ENCODE results near the gene ATM.

- TF ChIP-seq, protein P1, sequence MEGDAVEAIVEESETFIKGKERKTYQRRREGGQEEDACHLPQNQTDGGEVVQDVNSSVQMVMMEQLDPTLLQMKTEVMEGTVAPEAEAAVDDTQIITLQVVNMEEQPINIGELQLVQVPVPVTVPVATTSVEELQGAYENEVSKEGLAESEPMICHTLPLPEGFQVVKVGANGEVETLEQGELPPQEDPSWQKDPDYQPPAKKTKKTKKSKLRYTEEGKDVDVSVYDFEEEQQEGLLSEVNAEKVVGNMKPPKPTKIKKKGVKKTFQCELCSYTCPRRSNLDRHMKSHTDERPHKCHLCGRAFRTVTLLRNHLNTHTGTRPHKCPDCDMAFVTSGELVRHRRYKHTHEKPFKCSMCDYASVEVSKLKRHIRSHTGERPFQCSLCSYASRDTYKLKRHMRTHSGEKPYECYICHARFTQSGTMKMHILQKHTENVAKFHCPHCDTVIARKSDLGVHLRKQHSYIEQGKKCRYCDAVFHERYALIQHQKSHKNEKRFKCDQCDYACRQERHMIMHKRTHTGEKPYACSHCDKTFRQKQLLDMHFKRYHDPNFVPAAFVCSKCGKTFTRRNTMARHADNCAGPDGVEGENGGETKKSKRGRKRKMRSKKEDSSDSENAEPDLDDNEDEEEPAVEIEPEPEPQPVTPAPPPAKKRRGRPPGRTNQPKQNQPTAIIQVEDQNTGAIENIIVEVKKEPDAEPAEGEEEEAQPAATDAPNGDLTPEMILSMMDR (IDR thresholded peaks at IDR 0.05; ENCODE audit: borderline replicate concordance, extremely low read depth, low read length, poor library complexity, severe bottlenecking) = no peak
- no peak for TF ChIP-seq EZH2 (IDR thresholded peaks at IDR 0.05; ENCODE audit: borderline replicate concordance, low read depth, low read length, severe bottlenecking)
These were observed 14.2 kb downstream of the ATM start for GRCh38 chr11:108237058-108237481.

Data from DND-41 (cell line).